Fibroblast of skin of back (primary cell): ENCODE results near the gene GAS2L2.
"Not testable (repeated sequence)": the region's sequence is repeated elsewhere in the genome, so short reads cannot be mapped to it uniquely, and the experiment has no call there.

Experiments used
- DNase-seq: peaks from one replicate; pipeline ENCODE4 v3.0.0-alpha.2; 2013

Gene GAS2L2

GRCh38 chr17:35726127-35726952 is 26.7 kb downstream of the GAS2L2 start:
- DNase-seq, result peak; percentile 92

GRCh38 chr17:35725802-35726126 is 27.3 kb downstream of the GAS2L2 start:
- no peak for DNase-seq

- no peak for DNase-seq
Observed at GRCh38 chr17:35725058-35725457, 28.0 kb downstream of the GAS2L2 start.

GRCh38 chr17:35723735-35724134 is 29.3 kb downstream of the GAS2L2 start:
- no peak for DNase-seq

- no peak for DNase-seq
Observed at GRCh38 chr17:35717475-35717874, 35.6 kb downstream of the GAS2L2 start.

GRCh38 chr17:35716897-35717465 is 36.1 kb downstream of the GAS2L2 start:
- DNase-seq, result no peak

GRCh38 chr17:35716173-35716572 is 36.9 kb downstream of the GAS2L2 start:
- DNase-seq, result no peak

GRCh38 chr17:35715416-35715815 is 37.6 kb downstream of the GAS2L2 start:
- DNase-seq, result no peak

GRCh38 chr17:35714988-35715387 is 38.1 kb downstream of the GAS2L2 start:
- no peak for DNase-seq

- peak; percentile 84 for DNase-seq
Observed at GRCh38 chr17:35713069-35713728, 39.8 kb downstream of the GAS2L2 start.

GRCh38 chr17:35710950-35711349 is 42.1 kb downstream of the GAS2L2 start:
- DNase-seq, result no peak

GRCh38 chr17:35709874-35710273 is 43.2 kb downstream of the GAS2L2 start:
- DNase-seq, result peak; percentile 13

GRCh38 chr17:35708951-35709350 is 44.1 kb downstream of the GAS2L2 start:
- DNase-seq, result no peak

GRCh38 chr17:35708149-35708548 is 44.9 kb downstream of the GAS2L2 start:
- DNase-seq, result no peak

- no peak for DNase-seq
Observed at GRCh38 chr17:35705705-35706104, 47.3 kb downstream of the GAS2L2 start.

- no peak for DNase-seq
Observed at GRCh38 chr17:35705230-35705629, 47.8 kb downstream of the GAS2L2 start.

- not testable (repeated sequence) for DNase-seq
Observed at GRCh38 chr17:35703308-35703707, 49.7 kb downstream of the GAS2L2 start.

GRCh38 chr17:35701491-35701890 is 51.5 kb downstream of the GAS2L2 start:
- no peak for DNase-seq

- DNase-seq, result no peak
Observed at GRCh38 chr17:35700150-35700549, 52.9 kb downstream of the GAS2L2 start.

GRCh38 chr17:35698800-35699199 is 54.2 kb downstream of the GAS2L2 start:
- no peak for DNase-seq

- DNase-seq, result no peak
Observed at GRCh38 chr17:35695613-35696012, 57.4 kb downstream of the GAS2L2 start.

GRCh38 chr17:35694906-35695305 is 58.1 kb downstream of the GAS2L2 start:
- no peak for DNase-seq
